Trophoblast cell (in vitro differentiated cells and primary cell): ENCODE measurements around the gene CCNL2.

Experiments used
- DNase-seq, 2 donors: peaks; one replicate each; pipeline ENCODE4 v3.0.0-alpha.2; 2016
- H2AFZ ChIP-seq: 2 replicates; pipeline ENCODE4 v1.6.1; 2013; ENCODE audit warnings: low read length, moderate library complexity, mild to moderate bottlenecking; ENCODE audit not compliant: insufficient read depth, poor library complexity
- H2AK5ac ChIP-seq: 2 replicates; pipeline ENCODE4 v1.6.1; 2013; ENCODE audit warnings: mild to moderate bottlenecking, low read length
- H2BK120ac ChIP-seq: 2 replicates; pipeline ENCODE4 v1.6.1; 2013; ENCODE audit warnings: low read length, mild to moderate bottlenecking, moderate library complexity; ENCODE audit not compliant: insufficient read depth, poor library complexity
- H2BK12ac ChIP-seq: 2 replicates; pipeline ENCODE4 v1.6.1; 2013; ENCODE audit warnings: mild to moderate bottlenecking, low read length, moderate library complexity
- H2BK5ac ChIP-seq: 2 replicates; pipeline ENCODE4 v1.6.1; 2013; ENCODE audit warnings: low read length, low read depth, moderate library complexity, mild to moderate bottlenecking; ENCODE audit not compliant: poor library complexity
- H3K14ac ChIP-seq: 2 replicates; pipeline ENCODE4 v1.6.1; 2013; ENCODE audit warnings: mild to moderate bottlenecking, low read length
- H3K18ac ChIP-seq: 2 replicates; pipeline ENCODE4 v1.6.1; 2013; ENCODE audit warnings: mild to moderate bottlenecking, low read length
- H3K23ac ChIP-seq: 2 replicates; pipeline ENCODE4 v1.6.1; 2013; ENCODE audit warnings: low read length
- H3K27ac ChIP-seq: 2 replicates; pipeline ENCODE4 v1.5.1; 2013; ENCODE audit warnings: low read depth, mild to moderate bottlenecking, inconsistent platforms, low read length, moderate library complexity
- H3K27me3 ChIP-seq: 2 replicates; pipeline ENCODE4 v1.6.1; 2013; ENCODE audit warnings: inconsistent platforms, mild to moderate bottlenecking, low read length, moderate library complexity; ENCODE audit not compliant: insufficient read depth
- H3K36me3 ChIP-seq, 2 experiments: 1 replicate in 1 of 2; 2 replicates in 1 of 2; pipeline ENCODE4 v1.6.1; 2013; ENCODE audit warnings: low read length in 2 of 2, mild to moderate bottlenecking in 2 of 2, moderate library complexity in 1 of 2; ENCODE audit not compliant: insufficient read depth in 2 of 2, control insufficient read depth in 1 of 2
- H3K4ac ChIP-seq: 2 replicates; pipeline ENCODE4 v1.6.1; 2013; ENCODE audit warnings: low read depth, mild to moderate bottlenecking, low read length, moderate library complexity
- H3K4me1 ChIP-seq, 2 experiments: 1 replicate in 1 of 2; 2 replicates in 1 of 2; pipeline ENCODE4 v1.6.1; 2013; ENCODE audit warnings: low read length in 2 of 2, mild to moderate bottlenecking in 2 of 2, moderate library complexity in 1 of 2; ENCODE audit not compliant: insufficient read depth in 2 of 2, control insufficient read depth in 1 of 2
- H3K4me2 ChIP-seq: 2 replicates; pipeline ENCODE4 v1.6.1; 2013; ENCODE audit warnings: inconsistent platforms, mild to moderate bottlenecking, low read length, moderate library complexity
- H3K4me3 ChIP-seq: 2 replicates; pipeline ENCODE4 v1.5.1; 2013; ENCODE audit warnings: mild to moderate bottlenecking, low read depth, low read length, inconsistent platforms
- H3K79me1 ChIP-seq: one replicate; pipeline ENCODE4 v1.6.1; 2013; ENCODE audit warnings: low read length
- H3K79me2 ChIP-seq: 2 replicates; pipeline ENCODE4 v1.6.1; 2013; ENCODE audit warnings: low read length, mild to moderate bottlenecking; ENCODE audit not compliant: control insufficient read depth, insufficient read depth, poor library complexity
- H3K9ac ChIP-seq: 2 replicates; pipeline ENCODE4 v1.6.1; 2013; ENCODE audit warnings: mild to moderate bottlenecking, low read length
- H3K9me3 ChIP-seq: 2 replicates; pipeline ENCODE4 v1.6.1; 2013; ENCODE audit warnings: low read depth, mild to moderate bottlenecking, control low read depth, inconsistent platforms, low read length; ENCODE audit not compliant: insufficient read depth
- H4K12ac ChIP-seq: 2 replicates; pipeline ENCODE4 v1.6.1; 2013; ENCODE audit warnings: low read depth, mild to moderate bottlenecking, low read length, moderate library complexity
- H4K8ac ChIP-seq: 2 replicates; pipeline ENCODE4 v1.6.1; 2013; ENCODE audit warnings: low read depth, mild to moderate bottlenecking, low read length, moderate library complexity
- H4K91ac ChIP-seq: one replicate; pipeline ENCODE4 v1.6.1; 2013; ENCODE audit warnings: low read depth, mild to moderate bottlenecking, low read length, moderate library complexity
- WGBS: extraction: QIAGEN DNeasy Blood & Tissue Kit; methylation state at CpG from one replicate; pipeline ENCODE4 v1.1.7; 2013; ENCODE audit warnings: missing lambda C conversion rate; ENCODE audit not compliant: insufficient read length, insufficient coverage; ENCODE audit errors: extremely low coverage; 5-methylcytosine and 5-hydroxymethylcytosine counted together

Gene CCNL2

GRCh38 chr1:1336446-1336845, 62.7 kb downstream of the CCNL2 start:
- H2BK5ac ChIP-seq = no peak overlapping the region
- no peak overlapping the region for H2BK120ac ChIP-seq
- no peak overlapping the region for H4K91ac ChIP-seq
- no peaks in the 10 kb centered on the region for H3K27me3 ChIP-seq
- H3K9me3 ChIP-seq = peaks cover 17% of the 10 kb centered on the region
- H3K4me1 ChIP-seq = no peaks in the 10 kb centered on the region
- no peak overlapping the region for H2AK5ac ChIP-seq
- H3K4me2 ChIP-seq = no peak overlapping the region
- no peak overlapping the region for H3K4ac ChIP-seq
- H2AFZ ChIP-seq = no peak overlapping the region
- no peak overlapping the region for H3K9ac ChIP-seq
- no peak overlapping the region for H3K27ac ChIP-seq
- H3K18ac ChIP-seq = no peak overlapping the region
- H3K79me2 ChIP-seq = no peaks in the 10 kb centered on the region
- no peaks in the 10 kb centered on the region for H3K79me1 ChIP-seq
- DNase-seq = no peak
- no peak overlapping the region for H3K23ac ChIP-seq
- H3K14ac ChIP-seq = no peak overlapping the region
- no peak overlapping the region for H3K4me3 ChIP-seq
- no peak overlapping the region for H2BK12ac ChIP-seq
- WGBS = no CpG with 5 or more reads among the region's 26 CpGs
- H3K36me3 ChIP-seq = peaks cover 58 to 61% of the 10 kb centered on the region in 2 experiments
- H4K8ac ChIP-seq = no peak overlapping the region
- no peak overlapping the region for H4K12ac ChIP-seq

- H3K36me3 ChIP-seq = peaks cover 52 to 54% of the 10 kb centered on the region in 2 experiments
- no peak overlapping the region for H4K12ac ChIP-seq
- H2BK120ac ChIP-seq = no peak overlapping the region
- no peaks in the 10 kb centered on the region for H3K4me1 ChIP-seq
- H3K27me3 ChIP-seq = no peaks in the 10 kb centered on the region
- H4K8ac ChIP-seq = no peak overlapping the region
- H3K14ac ChIP-seq = no peak overlapping the region
- H3K4me2 ChIP-seq = no peak overlapping the region
- H4K91ac ChIP-seq = no peak overlapping the region
- WGBS = no CpG with 5 or more reads among the region's 21 CpGs
- no peak overlapping the region for H2BK12ac ChIP-seq
- no peak for DNase-seq
- no peak overlapping the region for H2AK5ac ChIP-seq
- no peak overlapping the region for H3K23ac ChIP-seq
- H3K18ac ChIP-seq = no peak overlapping the region
- H3K9me3 ChIP-seq = peaks cover 11% of the 10 kb centered on the region
- no peak overlapping the region for H3K9ac ChIP-seq
- H3K4me3 ChIP-seq = no peak overlapping the region
- H3K4ac ChIP-seq = no peak overlapping the region
- no peaks in the 10 kb centered on the region for H3K79me2 ChIP-seq
- no peaks in the 10 kb centered on the region for H3K79me1 ChIP-seq
- no peak overlapping the region for H3K27ac ChIP-seq
- H2BK5ac ChIP-seq = no peak overlapping the region
- no peak overlapping the region for H2AFZ ChIP-seq
Measured at GRCh38 chr1:1335792-1336248, 63.3 kb downstream of the CCNL2 start.
